HTERT RPE-1 (cell line): Measurements from ENCODE around the gene CADM2.

Experiments used
- in situ Hi-C: fragments of 300-500 bp; cut with MboI; formaldehyde crosslinking; loops from 4 replicates; pipeline ENCODE4 v1.14.3; 2020; ENCODE audit warnings: low sequenced_read_pairs

CADM2 gene

GRCh38 chr3:85760342-85760741 lies 801.6 kb downstream of the CADM2 start:
- in situ Hi-C loops = no loop called here

GRCh38 chr3:85780806-85781205 lies 822.0 kb downstream of the CADM2 start:
- in situ Hi-C loops = no loop called here

GRCh38 chr3:85781806-85782205 lies 823.0 kb downstream of the CADM2 start:
- in situ Hi-C loops = no loop called here

GRCh38 chr3:85783291-85783690 lies 824.5 kb downstream of the CADM2 start:
- in situ Hi-C loops = no loop called here

DNA sequence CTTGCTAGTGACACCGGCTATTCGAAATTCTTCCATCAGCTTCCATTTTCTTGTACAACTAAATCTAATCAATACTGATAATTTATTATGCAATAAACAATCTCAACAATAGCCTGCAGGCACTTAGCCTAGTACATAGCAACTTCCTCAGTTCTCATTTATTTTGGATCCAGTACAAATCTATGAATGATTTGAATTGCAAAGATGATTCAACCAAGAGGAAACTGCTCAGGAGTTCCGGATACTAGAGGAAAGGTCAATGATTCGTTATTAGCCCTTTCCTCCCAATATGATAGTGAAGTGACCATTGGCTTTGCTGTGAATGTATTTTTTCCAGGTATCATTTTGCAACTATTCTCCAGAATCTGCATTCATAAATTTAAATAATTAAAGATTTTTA lies 827.0 kb downstream of the CADM2 start:
- in situ Hi-C loops = no loop called here

- in situ Hi-C loops = no loop called here
Measured at GRCh38 chr3:85790445-85791030, 831.7 kb downstream of the CADM2 start.

GRCh38 chr3:85796140-85796539 lies 837.4 kb downstream of the CADM2 start:
- in situ Hi-C loops = no loop called here

DNA sequence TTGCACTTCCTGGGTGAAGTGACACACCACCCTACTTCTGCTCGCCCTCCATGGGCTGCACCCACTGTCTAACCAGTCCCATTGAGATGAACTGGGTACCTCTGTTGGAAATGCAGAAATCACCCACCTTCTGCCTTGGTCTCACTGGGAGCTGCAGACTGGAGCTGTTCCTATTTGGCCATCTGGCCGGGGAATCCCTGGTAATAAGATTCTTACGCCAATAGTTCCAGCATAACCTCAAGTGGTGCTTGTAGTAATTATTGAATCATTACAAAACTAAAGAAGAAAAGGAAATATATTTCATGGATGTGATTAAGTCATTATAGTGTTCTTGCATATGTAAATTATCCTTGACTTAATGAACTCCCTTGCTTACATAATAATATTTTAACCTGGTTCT lies 841.9 kb downstream of the CADM2 start:
- in situ Hi-C loops = no loop called here

DNA sequence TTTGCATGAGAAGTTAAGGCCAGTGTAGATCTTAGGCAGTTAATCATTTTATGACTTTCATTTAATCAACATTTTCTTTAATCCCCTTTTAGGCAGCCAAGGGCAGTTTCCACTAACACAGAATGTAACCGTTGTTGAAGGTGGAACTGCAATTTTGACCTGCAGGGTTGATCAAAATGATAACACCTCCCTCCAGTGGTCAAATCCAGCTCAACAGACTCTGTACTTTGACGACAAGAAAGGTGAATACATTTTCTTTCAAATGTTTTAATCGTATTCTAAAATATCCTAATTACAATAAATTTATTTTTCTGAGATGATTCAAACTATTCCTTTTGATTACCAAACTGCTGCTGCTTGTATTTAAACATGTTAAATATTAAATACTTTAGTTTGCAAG lies 843.2 kb downstream of the CADM2 start:
- in situ Hi-C loops = no loop called here

DNA sequence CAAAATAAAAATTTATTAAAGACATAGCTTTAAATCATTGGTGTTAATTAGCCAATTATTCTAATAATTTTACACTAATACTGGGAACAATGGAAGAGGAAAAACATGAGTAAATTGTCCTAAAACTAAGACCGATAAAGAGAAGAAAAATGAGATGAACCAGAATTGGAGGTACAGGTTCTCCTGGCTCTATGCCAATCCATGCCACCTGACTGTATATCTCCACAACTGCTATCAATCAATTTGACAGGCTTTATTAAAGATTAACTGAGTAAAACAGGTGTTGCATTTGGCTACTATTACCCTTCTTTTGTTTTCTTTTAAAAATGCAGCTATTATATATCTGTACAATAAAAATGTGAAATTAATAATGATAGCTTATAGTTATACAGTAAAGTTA lies 850.0 kb downstream of the CADM2 start:
- in situ Hi-C loops = no loop called here

DNA sequence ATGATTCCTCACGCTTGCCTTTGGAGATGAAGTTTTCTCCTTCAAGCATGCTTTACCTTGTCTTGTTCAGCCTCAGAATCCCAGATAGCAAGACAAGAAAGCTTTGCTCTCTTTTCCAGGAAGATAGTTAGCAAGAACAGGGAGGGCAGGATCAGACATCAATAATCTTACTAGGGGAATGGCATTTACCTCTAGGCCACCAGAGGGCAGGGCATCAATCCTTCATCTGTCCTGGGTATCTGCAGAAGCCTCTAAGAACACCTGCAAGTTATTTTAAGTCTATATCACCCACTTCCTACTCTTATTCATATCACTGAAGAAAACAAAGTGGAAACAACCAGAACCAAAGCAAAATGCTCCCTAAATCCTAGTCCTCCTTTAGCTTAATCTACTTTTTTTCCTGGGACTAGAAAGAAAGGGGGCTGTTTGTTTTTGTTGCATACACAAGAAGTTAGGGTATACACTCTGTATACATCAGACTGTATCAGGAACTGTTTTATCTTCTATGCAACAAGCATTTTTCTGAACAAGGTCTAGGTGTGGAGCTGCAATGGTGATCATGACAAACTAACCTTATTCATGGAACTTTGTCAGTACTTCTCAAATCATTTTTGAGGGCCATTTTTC lies 862.5 kb downstream of the CADM2 start:
- in situ Hi-C loops = no loop called here

DNA sequence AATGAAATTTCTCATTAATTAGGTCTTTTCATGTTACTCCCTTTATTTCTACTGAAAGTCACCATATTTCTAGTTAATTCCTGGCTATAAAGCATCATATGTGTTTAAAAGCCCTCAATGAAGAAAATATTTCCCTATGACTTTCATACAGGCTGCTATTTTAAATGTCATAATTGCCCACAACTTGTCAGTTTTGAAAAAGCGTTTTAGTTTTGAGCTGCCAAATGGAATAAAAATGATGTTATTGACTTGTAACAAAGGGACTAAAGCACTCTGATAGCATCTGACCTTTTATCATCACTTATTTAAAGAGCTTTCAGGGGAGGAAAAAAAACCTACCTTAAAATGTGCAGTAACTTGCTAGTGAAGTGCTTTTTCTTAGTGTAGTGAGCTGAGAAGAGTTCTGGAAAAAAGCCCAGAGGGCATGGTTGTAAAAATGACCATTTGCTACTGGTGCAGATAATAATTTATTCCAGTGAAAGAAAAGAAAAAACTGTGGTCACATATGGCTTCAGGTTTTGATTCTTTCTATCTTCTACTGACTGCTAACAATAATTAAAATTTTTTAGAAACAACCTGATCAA lies 877.2 kb downstream of the CADM2 start:
- in situ Hi-C loops = no loop called here

GRCh38 chr3:85837402-85837801 lies 878.6 kb downstream of the CADM2 start:
- in situ Hi-C loops = no loop called here

- in situ Hi-C loops = no loop called here
Measured at GRCh38 chr3:85838921-85839320, 880.1 kb downstream of the CADM2 start.

DNA sequence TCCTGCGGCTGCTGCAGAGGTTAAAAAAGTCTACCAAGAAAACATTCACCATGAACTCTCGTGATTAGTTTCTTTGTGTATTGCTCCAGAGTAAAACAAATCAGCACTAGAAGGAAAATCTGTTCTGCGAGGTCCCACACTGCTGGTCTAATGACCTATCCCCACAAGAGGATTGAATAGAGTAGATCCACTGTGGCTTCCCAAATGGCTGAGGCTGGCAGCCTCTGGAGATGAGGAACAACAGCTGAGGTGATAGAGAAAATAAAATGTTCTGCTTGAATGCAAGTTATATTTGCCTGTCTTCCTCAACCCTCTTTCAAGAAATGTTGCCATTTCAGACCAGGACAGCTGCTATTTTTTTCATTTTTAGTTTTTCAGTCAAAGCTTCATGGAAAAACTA lies 883.3 kb downstream of the CADM2 start:
- in situ Hi-C loops = no loop called here

DNA sequence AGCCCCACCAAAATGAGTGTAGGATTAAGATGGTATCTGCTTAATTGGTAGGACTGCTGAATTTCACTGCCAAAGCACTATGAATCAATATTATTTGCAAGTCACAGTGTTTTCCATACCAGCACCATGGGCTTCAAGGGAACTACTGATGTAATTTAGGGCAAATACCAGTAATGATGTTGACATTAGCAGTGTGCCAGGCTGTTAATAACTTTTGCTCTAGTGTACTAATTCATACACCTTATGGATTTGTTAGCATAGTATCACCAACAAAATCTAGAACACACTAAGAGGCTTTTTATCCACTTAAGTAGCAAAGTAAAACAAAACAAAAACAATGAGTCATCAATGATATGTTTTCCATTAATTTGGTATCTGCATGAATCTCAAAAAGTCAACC lies 888.2 kb downstream of the CADM2 start:
- in situ Hi-C loops = no loop called here

GRCh38 chr3:85851071-85851470 lies 892.3 kb downstream of the CADM2 start:
- in situ Hi-C loops = no loop called here

DNA sequence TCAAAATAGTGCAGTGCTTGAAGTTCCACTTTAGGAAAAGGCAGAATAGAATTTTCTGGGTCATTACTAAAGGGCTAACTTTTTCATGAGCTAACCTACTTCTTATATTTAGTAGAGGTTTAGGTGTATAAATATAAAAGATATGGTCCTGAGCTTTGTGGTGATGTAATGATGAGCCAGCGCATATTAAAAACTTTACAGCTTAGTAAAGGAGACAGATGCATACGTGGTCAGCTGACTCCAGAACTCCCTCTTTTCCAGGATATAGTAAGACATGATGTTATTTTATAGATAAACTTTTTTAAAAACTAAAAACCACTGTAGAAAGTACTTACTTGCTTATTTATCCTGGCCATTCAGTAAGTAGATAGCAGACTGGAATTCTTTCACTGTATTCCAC lies 895.0 kb downstream of the CADM2 start:
- in situ Hi-C loops = no loop called here

GRCh38 chr3:85862893-85863455 lies 904.2 kb downstream of the CADM2 start:
- in situ Hi-C loops = no loop called here

- in situ Hi-C loops = no loop called here
Measured at GRCh38 chr3:85864896-85865295, 906.1 kb downstream of the CADM2 start.

DNA sequence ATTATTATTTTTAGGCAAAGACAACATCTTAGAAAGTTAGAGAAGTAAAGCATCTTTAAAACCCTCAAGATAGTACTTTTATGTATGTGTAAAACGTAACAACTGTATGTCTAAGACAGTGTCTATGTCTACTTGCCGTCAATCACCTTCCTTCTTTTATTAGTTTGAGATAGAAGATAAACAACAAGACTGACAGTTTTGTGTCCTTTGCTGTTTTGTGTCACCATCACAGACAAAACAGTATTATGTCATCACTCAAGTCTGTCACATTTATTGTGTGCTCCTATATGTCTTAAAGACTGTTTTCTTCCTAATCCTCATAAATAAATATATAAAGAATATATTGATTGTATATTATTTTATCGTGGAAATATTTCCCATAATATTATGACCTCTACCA lies 908.3 kb downstream of the CADM2 start:
- in situ Hi-C loops = no loop called here

DNA sequence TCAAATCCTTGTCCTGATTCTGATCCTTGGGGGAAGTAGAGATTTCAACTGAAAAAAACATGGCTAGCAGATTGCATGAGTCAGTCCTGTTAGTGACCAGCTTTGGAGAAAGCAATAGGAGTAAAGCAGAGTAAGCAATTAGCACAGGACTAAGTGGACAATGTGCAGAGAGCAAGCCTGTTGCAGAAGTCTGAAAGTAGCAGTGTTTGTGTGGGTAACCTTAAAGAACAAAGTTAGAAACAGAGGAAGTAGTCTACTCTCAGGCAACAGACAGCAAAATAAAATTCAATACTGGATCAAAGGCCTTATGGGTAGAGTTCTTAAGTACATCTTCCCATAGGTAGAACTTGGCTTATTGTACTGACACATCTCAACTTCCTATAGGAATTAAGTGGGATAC lies 916.8 kb downstream of the CADM2 start:
- in situ Hi-C loops = no loop called here
